GM12878 (cell line): ENCODE measurements around the gene ERO1B. TPM values are rescaled to one million over a fixed set of nuclear protein-coding genes. Genes with fewer than 3 reads are reported as not detected.

Experiments used
- ATAC-seq: fragments of 200-7000 bp; cut with Tn5 transposase; 3 replicates; pipeline ENCODE4 v1.9.1; 2020; ENCODE audit warnings: mild to moderate bottlenecking, moderate library complexity
- BruUV-seq: library from RNA; stranded (reverse); fragments of 400-500 nt; replicated peaks from 2 replicates; lab custom pipeline; 2021; lab: Mats Ljungman, UMichigan
- CTCF ChIA-PET: fragments of 300-600 bp; sonication (Branson Sonifier 250); formaldehyde crosslinking; extraction: SDS; loops from one replicate; lab custom pipeline; 2021; ENCODE audit warnings: inconsistent platforms; lab: Yijun Ruan, JAX
- POLR2A ChIA-PET: fragments of 350-600 bp; formaldehyde crosslinking; extraction: SDS; loops from one replicate; lab custom pipeline; 2021; ENCODE audit warnings: inconsistent platforms; lab: Charles Lee
- RAD21 ChIA-PET: fragments of 300-600 bp; sonication (Branson Sonifier 250); formaldehyde crosslinking; loops from one replicate; lab custom pipeline; 2023; ENCODE audit warnings: antibody characterized with exemption; ENCODE audit not compliant: unreplicated experiment; lab: Charles Lee
- SMC1A ChIA-PET: fragments of 300-600 bp; sonication (Branson Sonifier 250); formaldehyde crosslinking; loops from one replicate; lab custom pipeline; 2023; ENCODE audit not compliant: unreplicated experiment, uncharacterized antibody; lab: Charles Lee
- DNase-seq: peaks from one replicate; pipeline ENCODE4 v3.0.0-alpha.2; 2011; ENCODE audit warnings: low read depth, low spot score
- FAIRE-seq: peaks from 3 replicates; lab custom pipeline; 2011; peaks lifted over from hg19 to GRCh38; lab: Jason Lieb, UNC
- H2AFZ ChIP-seq: 2 replicates; pipeline ENCODE4 v1.6.0; 2011; ENCODE audit warnings: low read depth, low read length, control low read depth; ENCODE audit not compliant: control insufficient read depth
- H3K27ac ChIP-seq: 2 replicates; pipeline ENCODE4 v1.5.1; 2011; ENCODE audit warnings: control low read depth; ENCODE audit not compliant: control insufficient read depth, insufficient read depth
- H3K27me3 ChIP-seq, 2 experiments: replicated peaks in 1 of 2; 2 replicates each; pipeline versions ENCODE4 v1.6.0 to v1.6.1; 2011; ENCODE audit warnings: low read length in 1 of 2; ENCODE audit not compliant: control insufficient read depth in 2 of 2, insufficient read depth in 2 of 2
- H3K36me3 ChIP-seq, 2 experiments: 2 replicates each; pipeline ENCODE4 v1.5.1; 2011; ENCODE audit warnings: low read length in 1 of 2; ENCODE audit not compliant: control insufficient read depth in 2 of 2, insufficient read depth in 2 of 2
- H3K4me1 ChIP-seq: 2 replicates; pipeline ENCODE4 v1.6.1; 2011; ENCODE audit warnings: mild to moderate bottlenecking, low read length, moderate library complexity, mixed read lengths; ENCODE audit not compliant: control insufficient read depth, insufficient read depth
- H3K4me2 ChIP-seq: 2 replicates; pipeline ENCODE4 v1.6.0; 2011; ENCODE audit warnings: control low read depth; ENCODE audit not compliant: control insufficient read depth, insufficient read depth
- H3K4me3 ChIP-seq: fragments of 200-600 bp; sonication (generic); 2 replicates; pipeline ENCODE4 v1.5.1; 2016
- H3K79me2 ChIP-seq: 2 replicates; pipeline ENCODE4 v1.6.0; 2011; ENCODE audit warnings: low read length; ENCODE audit not compliant: control insufficient read depth, insufficient read depth
- H3K9ac ChIP-seq: 2 replicates; pipeline ENCODE4 v1.8.0; 2011; ENCODE audit warnings: low read length, control low read depth, mixed read lengths; ENCODE audit not compliant: control insufficient read depth, insufficient read depth
- H3K9me3 ChIP-seq: replicated peaks from 3 replicates; pipeline ENCODE4 v1.5.1; 2011; ENCODE audit warnings: mild to moderate bottlenecking, low read length; ENCODE audit not compliant: control insufficient read depth, insufficient read depth
- H4K20me1 ChIP-seq: 2 replicates; pipeline ENCODE4 v1.6.0; 2011; ENCODE audit not compliant: control insufficient read depth, insufficient read depth
- BHLHE40 ChIP-seq, 2 experiments: fragments of 450-650 bp in 1 of 2; IDR thresholded peaks; 2 replicates each; pipeline ENCODE4 v1.6.1; 2011 to 2017; ENCODE audit warnings: low read depth in 2 of 2, borderline replicate concordance in 1 of 2, improper control_type of control experiment in 1 of 2, low read length in 1 of 2, mild to moderate bottlenecking in 1 of 2
- CBFB ChIP-seq: IDR thresholded peaks from 2 replicates; pipeline ENCODE4 v1.6.1; 2016; ENCODE audit warnings: antibody characterized with exemption, low read depth
- HDAC6 ChIP-seq: fragments of 200-600 bp; sonication (generic); IDR thresholded peaks from one replicate; pipeline ENCODE4 v1.8.0; 2017; ENCODE audit warnings: antibody characterized with exemption; ENCODE audit not compliant: unreplicated experiment
- POLR2A ChIP-seq: IDR thresholded peaks from 2 replicates; pipeline ENCODE4 v1.6.1; 2011; ENCODE audit warnings: low read depth, mild to moderate bottlenecking, low read length
- SP1 ChIP-seq: IDR thresholded peaks from one replicate; pipeline ENCODE4 v1.6.1; 2011; ENCODE audit warnings: low read depth, low read length
- STAT1 ChIP-seq: fragments of 450-650 bp; conservative IDR thresholded peaks from 2 replicates; pipeline ENCODE4 v1.6.1; 2014; ENCODE audit warnings: antibody characterized with exemption, mild to moderate bottlenecking
- YBX1 ChIP-seq: fragments of 450-650 bp; IDR thresholded peaks from 2 replicates; pipeline ENCODE4 v1.6.1; 2016; ENCODE audit warnings: antibody characterized with exemption
- ZNF622 ChIP-seq: fragments of 450-650 bp; IDR thresholded peaks from 2 replicates; pipeline ENCODE4 v1.6.1; 2017; ENCODE audit warnings: mild to moderate bottlenecking, inconsistent platforms
- WGBS: methylation state at CpG from one replicate; pipeline ENCODE4 v1.1.6; 2016; ENCODE audit warnings: low lambda C conversion rate; ENCODE audit not compliant: insufficient replicate concordance, insufficient coverage; ENCODE audit errors: missing lambda C conversion rate; 5-methylcytosine and 5-hydroxymethylcytosine counted together
- in situ Hi-C: fragments of 300-500 bp; cut with MboI; formaldehyde crosslinking; loops from 9 replicates; pipeline ENCODE4 v1.14.3; 2018; ENCODE audit warnings: mixed read lengths
- intact Hi-C: fragments of 100-400 bp; cut with micrococcal nuclease; formaldehyde crosslinking; loops from one replicate; pipeline ENCODE4 v1.14.2; 2022; ENCODE audit not compliant: unreplicated experiment
- polyA plus RNA-seq, 11 experiments: library from polyadenylated mRNA; depleted of rRNA in 4 of 11; unstranded in 6 of 11; stranded (reverse) in 5 of 11; fragments of >200 nt; fragmentation: Nextera tagmentation in 4 of 11; fragmentation: Illumina TruSeq in 1 of 11; extraction: Ambion mirVana in 4 of 11; extraction: Trizol in 1 of 11; gene quantifications; 1 replicate in 1 of 11; 2 replicates in 10 of 11; pipeline versions ENCODE4 v1.2.1 to v1.2.3, GENCODE V29; 2011 to 2016; ENCODE audit warnings: inconsistent platforms in 2 of 11, missing spikeins in 2 of 11, low read depth in 1 of 11
- total RNA-seq, 4 experiments: library from RNA; depleted of rRNA in 3 of 4; stranded (reverse); fragments of >200 nt in 3 of 4; fragmentation: Illumina TruSeq in 1 of 4; extraction: Trizol in 1 of 4; gene quantifications; 2 replicates each; pipeline versions ENCODE4 v1.2.1 to v1.2.3, GENCODE V29; 2013 to 2021
- TF ChIP-seq, protein P1 (sequence below): IDR thresholded peaks from 2 replicates; pipeline ENCODE4 v1.6.1; 2012; ENCODE audit warnings: low read depth, low read length, improper control_type of control experiment
- TF ChIP-seq, protein P2 (sequence below): fragments of 450-650 bp; formaldehyde crosslinking; IDR thresholded peaks from 2 replicates; pipeline ENCODE4 v1.4.0; 2020; ENCODE audit warnings: mild to moderate bottlenecking, moderate library complexity

The ERO1B gene
- total and polyA plus RNA-seq, 10 of the 15 experiments (the other 5 are each of a cell fraction or from before 2014, with no cell fraction given): 9.0 to 30.9 (median 23.0) TPM

DNA sequence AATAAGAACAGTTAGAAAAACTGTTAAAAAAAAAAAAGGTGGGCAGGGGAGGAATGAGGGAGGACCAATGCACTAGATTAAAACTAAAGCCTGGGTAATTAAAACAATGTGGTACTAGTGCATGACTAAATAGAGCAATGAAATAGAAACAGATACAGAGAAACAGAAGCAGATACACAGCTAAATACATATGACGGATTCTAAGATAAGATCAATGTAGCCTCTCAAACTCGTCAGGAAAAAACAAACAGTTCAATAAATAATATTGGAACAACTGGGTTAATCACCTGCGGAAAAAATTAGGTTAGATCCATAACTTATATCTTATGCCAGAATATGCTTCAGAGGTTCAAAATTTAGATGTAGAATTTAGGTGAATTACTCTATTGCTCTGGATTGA is 68.2 kb downstream of the ERO1B start:
- FAIRE-seq (no peak), ATAC-seq (no peak), DNase-seq (no peak)
- no peaks in the 10 kb centered on the region for H3K4me1 ChIP-seq
- H3K79me2 ChIP-seq: no peaks in the 10 kb centered on the region
- WGBS: 98% methylated on average over 3 of the region's 3 CpGs
- POLR2A ChIA-PET: interaction anchor here (0.5 kb wide), 1 partner anchor 76 kb away, joined by 3 read pairs; no protein-coding TSS in a partner anchor
- no TSS peak for BruUV-seq
- intact Hi-C loops: no loop called here
- SMC1A ChIA-PET: interaction anchor here (1.4 kb wide), 1 partner anchor 12 kb away, joined by 3 read pairs; no protein-coding TSS in a partner anchor
- H3K9me3 ChIP-seq: no peaks in the 10 kb centered on the region
- no peak overlapping the region for H3K4me3 ChIP-seq
- H2AFZ ChIP-seq: no peak overlapping the region
- TF ChIP-seq STAT1: no peak
- no peak for TF ChIP-seq ZNF622
- no peak for TF ChIP-seq BHLHE40 (IDR thresholded peaks at IDR 0.05; ENCODE audit: borderline replicate concordance in 1 of 2, low read depth in 2 of 2, low read length in 1 of 2)
- no peak overlapping the region for H3K9ac ChIP-seq
- no peak overlapping the region for H3K27ac ChIP-seq
- no peaks in the 10 kb centered on the region for H4K20me1 ChIP-seq
- H3K4me2 ChIP-seq: no peak overlapping the region
- in situ Hi-C loops: no loop called here
- RAD21 ChIA-PET: interaction anchor here (0.6 kb wide), 1 partner anchor 12 kb away, joined by 3 read pairs; no protein-coding TSS in a partner anchor
- no peaks in the 10 kb centered on the region for H3K27me3 ChIP-seq
- peaks cover 0 to 13% of the 10 kb centered on the region in 2 experiments for H3K36me3 ChIP-seq
- CTCF ChIA-PET: no interaction called here

DNA sequence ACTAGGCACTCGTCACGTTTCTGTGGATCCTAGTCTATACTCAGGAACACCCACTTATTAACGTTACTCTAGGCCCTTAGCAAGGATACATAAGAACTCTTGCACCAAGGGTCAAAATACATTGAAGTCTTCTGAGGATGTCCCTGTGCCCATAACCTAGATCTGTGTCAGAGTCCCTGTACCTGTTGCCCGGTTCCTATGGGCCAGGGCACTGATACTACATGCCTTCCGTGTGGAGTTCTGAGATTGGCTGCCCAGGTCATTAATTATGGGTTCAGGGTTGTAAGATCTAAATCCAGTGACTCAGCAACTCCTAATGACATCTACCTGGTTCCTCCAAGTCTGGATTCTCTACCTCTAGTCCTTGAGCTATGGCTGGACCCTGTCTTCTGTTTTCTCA is 69.9 kb downstream of the ERO1B start:
- Histone ChIP-seq H3K79me2 (no peaks in the 10 kb centered on the region), H3K4me2 (no peak overlapping the region), H4K20me1 (no peaks in the 10 kb centered on the region), H2AFZ (no peak overlapping the region), H3K27ac (no peak overlapping the region), H3K9ac (no peak overlapping the region), H3K27me3 (no peaks in the 10 kb centered on the region), H3K9me3 (no peaks in the 10 kb centered on the region), H3K4me1 (no peaks in the 10 kb centered on the region), H3K4me3 (no peak overlapping the region), H3K36me3 (peaks cover 0 to 13% of the 10 kb centered on the region in 2 experiments)
- ChIA-PET RAD21 (no interaction called here), SMC1A (interaction anchor here (1.1 to 1.4 kb wide), 3 partner anchors 8 to 33 kb away, joined by 3 to 5 read pairs (median 4); no protein-coding TSS in a partner anchor), POLR2A (no interaction called here), CTCF (interaction anchor here (0.9 kb wide), 1 partner anchor 277 kb away, joined by 3 read pairs; no protein-coding TSS in a partner anchor)
- in situ Hi-C loops (no loop called here), intact Hi-C loops (no loop called here)
- ATAC-seq: no peak
- TF ChIP-seq, protein P1, sequence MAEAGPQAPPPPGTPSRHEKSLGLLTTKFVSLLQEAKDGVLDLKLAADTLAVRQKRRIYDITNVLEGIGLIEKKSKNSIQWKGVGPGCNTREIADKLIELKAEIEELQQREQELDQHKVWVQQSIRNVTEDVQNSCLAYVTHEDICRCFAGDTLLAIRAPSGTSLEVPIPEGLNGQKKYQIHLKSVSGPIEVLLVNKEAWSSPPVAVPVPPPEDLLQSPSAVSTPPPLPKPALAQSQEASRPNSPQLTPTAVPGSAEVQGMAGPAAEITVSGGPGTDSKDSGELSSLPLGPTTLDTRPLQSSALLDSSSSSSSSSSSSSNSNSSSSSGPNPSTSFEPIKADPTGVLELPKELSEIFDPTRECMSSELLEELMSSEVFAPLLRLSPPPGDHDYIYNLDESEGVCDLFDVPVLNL: no peak
- TF ChIP-seq HDAC6: no peak
- peak; percentile 42; the same call in 1 of the 2 replicates for TF ChIP-seq POLR2A
- no peak for TF ChIP-seq YBX1
- TF ChIP-seq, protein P2, sequence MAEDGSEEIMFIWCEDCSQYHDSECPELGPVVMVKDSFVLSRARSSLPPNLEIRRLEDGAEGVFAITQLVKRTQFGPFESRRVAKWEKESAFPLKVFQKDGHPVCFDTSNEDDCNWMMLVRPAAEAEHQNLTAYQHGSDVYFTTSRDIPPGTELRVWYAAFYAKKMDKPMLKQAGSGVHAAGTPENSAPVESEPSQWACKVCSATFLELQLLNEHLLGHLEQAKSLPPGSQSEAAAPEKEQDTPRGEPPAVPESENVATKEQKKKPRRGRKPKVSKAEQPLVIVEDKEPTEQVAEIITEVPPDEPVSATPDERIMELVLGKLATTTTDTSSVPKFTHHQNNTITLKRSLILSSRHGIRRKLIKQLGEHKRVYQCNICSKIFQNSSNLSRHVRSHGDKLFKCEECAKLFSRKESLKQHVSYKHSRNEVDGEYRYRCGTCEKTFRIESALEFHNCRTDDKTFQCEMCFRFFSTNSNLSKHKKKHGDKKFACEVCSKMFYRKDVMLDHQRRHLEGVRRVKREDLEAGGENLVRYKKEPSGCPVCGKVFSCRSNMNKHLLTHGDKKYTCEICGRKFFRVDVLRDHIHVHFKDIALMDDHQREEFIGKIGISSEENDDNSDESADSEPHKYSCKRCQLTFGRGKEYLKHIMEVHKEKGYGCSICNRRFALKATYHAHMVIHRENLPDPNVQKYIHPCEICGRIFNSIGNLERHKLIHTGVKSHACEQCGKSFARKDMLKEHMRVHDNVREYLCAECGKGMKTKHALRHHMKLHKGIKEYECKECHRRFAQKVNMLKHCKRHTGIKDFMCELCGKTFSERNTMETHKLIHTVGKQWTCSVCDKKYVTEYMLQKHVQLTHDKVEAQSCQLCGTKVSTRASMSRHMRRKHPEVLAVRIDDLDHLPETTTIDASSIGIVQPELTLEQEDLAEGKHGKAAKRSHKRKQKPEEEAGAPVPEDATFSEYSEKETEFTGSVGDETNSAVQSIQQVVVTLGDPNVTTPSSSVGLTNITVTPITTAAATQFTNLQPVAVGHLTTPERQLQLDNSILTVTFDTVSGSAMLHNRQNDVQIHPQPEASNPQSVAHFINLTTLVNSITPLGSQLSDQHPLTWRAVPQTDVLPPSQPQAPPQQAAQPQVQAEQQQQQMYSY (CRISPR knock-in tag): no peak
- TF ChIP-seq CBFB: no peak; the same call in 1 of the 2 replicates
- no peak for TF ChIP-seq SP1
- 98% methylated on average over 5 of the region's 5 CpGs for WGBS
- BruUV-seq: no TSS peak
- DNase-seq: no peak
- no peak for FAIRE-seq
